Upper lobe of left lung (tissue), 4 donors: ENCODE data around the gene FBN3.

Experiments
- POLR2A ChIP-seq, 4 donors: fragments of 450-650 bp; IDR thresholded peaks; one replicate each; pipeline ENCODE4 v1.5.1; 2016 to 2017; ENCODE audit warnings: antibody characterized with exemption in 4 of 4, mild to moderate bottlenecking in 2 of 4
- TF ChIP-seq, protein P1 (sequence below), 6 experiments: fragments of 450-650 bp in 4 of 6; fragments of 200-600 bp in 2 of 6; sonication (generic) in 2 of 6; IDR thresholded peaks; one replicate each; pipeline ENCODE4 v1.5.1; 2016 to 2019; ENCODE audit warnings: antibody characterized with exemption in 6 of 6

DNA sequence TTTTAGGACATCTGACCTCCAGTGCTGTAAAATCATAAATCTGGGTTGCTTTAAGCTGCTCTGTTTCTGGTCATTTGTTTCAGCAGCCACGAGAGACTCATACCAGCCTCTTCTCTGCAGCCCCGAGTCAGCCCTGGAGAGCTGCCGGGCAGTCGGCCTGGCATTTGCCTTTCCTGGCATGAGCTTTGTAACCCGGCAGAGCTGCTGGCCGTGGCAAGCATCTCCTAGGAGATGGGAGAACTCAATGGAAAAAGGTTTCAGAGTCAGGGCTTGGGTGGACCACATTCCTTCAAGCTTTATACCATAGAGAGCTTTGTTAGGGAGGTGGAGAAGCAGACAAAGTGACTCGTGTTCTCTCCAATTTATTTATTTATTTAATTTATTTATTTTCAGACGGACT, 118.4 kb downstream of the FBN3 start:
- no peak for TF ChIP-seq POLR2A (IDR thresholded peaks at IDR 0.05)
- TF ChIP-seq, protein P1, sequence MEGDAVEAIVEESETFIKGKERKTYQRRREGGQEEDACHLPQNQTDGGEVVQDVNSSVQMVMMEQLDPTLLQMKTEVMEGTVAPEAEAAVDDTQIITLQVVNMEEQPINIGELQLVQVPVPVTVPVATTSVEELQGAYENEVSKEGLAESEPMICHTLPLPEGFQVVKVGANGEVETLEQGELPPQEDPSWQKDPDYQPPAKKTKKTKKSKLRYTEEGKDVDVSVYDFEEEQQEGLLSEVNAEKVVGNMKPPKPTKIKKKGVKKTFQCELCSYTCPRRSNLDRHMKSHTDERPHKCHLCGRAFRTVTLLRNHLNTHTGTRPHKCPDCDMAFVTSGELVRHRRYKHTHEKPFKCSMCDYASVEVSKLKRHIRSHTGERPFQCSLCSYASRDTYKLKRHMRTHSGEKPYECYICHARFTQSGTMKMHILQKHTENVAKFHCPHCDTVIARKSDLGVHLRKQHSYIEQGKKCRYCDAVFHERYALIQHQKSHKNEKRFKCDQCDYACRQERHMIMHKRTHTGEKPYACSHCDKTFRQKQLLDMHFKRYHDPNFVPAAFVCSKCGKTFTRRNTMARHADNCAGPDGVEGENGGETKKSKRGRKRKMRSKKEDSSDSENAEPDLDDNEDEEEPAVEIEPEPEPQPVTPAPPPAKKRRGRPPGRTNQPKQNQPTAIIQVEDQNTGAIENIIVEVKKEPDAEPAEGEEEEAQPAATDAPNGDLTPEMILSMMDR (IDR thresholded peaks at IDR 0.05) = no peak
